ENCODE results near the gene COPS7A. TPM values are rescaled to one million over a fixed set of nuclear protein-coding genes. Genes with fewer than 3 reads are reported as not detected.
"Not testable (repeated sequence)": the region's sequence is repeated elsewhere in the genome, so short reads cannot be mapped to it uniquely, and the experiment has no call there.

Gene COPS7A
- total and polyA plus RNA-seq, 5 experiments from 2014 or later = 27.0 to 42.4 (median 35.4) TPM

DNA sequence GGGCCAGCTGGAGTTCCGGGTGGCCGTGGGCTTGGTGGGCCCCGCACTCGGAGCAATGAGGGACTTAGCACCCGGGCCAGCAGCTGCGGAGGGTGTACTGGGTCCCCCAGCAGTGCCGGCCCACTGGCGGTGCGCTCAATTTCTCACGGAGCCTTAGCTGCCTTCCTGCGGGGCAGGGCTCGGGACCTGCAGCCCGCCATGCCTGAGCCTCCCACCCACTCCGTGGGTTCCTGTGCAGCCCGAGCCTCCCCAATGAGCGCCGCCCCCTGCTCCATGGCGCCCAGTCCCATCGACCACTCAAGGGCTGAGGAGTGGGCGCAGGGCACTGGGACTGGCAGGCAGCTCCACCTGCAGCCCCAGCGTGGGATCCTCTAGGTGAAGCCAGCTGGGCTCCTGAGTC is 15.5 kb upstream of the COPS7A start:
- Mint-ChIP-seq H3K4me1 (peaks cover 6 to 13% (median 12%) of the 10 kb centered on the region in 4 donors), H3K4me3 (peak overlapping the region in 1 of 10 donors; percentile 88), H3K27me3 (peaks cover 15 to 35% (median 24%) of the 10 kb centered on the region in 5 donors), H3K27ac (peak overlapping the region in 1 of 10 donors; percentile 97)
- H3K9me3 Mint-ChIP-seq, DNase-seq, H3K36me3 Mint-ChIP-seq, ATAC-seq: not testable (repeated sequence)
- POLR2A ChIA-PET = interaction anchor here (1.0 to 3.7 kb wide), 5 partner anchors 8 to 144 kb away, joined by 3 to 21 read pairs (median 7); partner anchors contain the start of genes COPS7A, MLF2, PIANP and USP5

GRCh38 chr12:6708960-6709394 is 14.9 kb upstream of the COPS7A start:
- Mint-ChIP-seq H3K27ac (peak overlapping the region; percentile 53 to 97 (median 92)), H3K4me3 (peak overlapping the region; percentile 78 to 97 (median 89)), H3K36me3 (no peaks in the 10 kb centered on the region), H3K4me1 (peaks cover 6 to 13% (median 10%) of the 10 kb centered on the region in 4 donors), H3K9me3 (peaks cover 0 to 6% (median 0%) of the 10 kb centered on the region in 9 donors), H3K27me3 (peaks cover 10 to 28% (median 17%) of the 10 kb centered on the region in 5 donors)
- DNase-seq = peak in 7 of 10 donors; percentile 23 to 74 (median 56)
- ATAC-seq = peak; percentile 65 to 90
- POLR2A ChIA-PET = interaction anchor here (1.0 to 3.7 kb wide), 6 partner anchors 9 to 143 kb away, joined by 3 to 21 read pairs (median 8); partner anchors contain the start of genes COPS7A, MLF2, PIANP and USP5

DNA sequence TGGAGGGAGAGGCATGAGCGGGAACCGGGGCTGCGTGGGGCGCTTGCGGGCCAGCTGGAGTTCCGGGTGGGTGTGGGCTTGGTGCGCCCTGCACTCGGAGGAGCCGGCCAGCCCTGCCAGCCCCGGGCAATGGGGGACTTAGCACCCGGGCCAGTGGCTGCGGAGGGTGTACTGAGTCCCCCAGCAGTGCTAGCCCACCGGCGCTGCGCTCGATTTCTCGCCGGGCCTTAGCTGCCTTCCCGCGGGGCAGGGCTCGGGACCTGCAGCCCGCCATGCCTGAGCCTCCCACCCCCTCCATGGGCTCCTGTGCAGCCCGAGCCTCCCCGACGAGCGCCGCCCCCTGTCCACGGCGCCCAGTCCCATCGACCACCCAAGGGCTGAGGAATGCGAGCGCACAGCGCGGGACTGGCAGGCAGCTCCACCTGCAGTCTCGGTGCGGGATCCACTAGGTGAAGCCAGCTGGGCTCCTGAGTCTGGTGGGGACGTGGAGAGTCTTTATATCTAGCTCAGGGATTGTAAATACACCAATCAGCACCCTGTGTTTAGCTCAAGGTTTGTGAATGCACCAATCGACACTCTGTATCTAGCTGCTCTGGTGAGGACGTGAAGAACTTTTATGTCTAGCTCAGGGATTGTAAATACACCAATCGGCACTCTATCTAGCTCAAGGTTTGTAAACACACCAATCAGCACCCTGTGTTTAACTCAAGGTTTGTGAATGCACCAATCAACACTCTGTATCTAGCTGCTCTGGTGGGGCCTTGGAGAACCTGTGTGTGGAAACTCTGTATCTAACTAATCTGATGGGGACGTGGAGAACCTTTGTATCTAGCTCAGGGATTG is 7.6 kb upstream of the COPS7A start:
- H3K27ac Mint-ChIP-seq, ATAC-seq, H3K9me3 Mint-ChIP-seq, H3K27me3 Mint-ChIP-seq, DNase-seq, H3K4me1 Mint-ChIP-seq, H3K4me3 Mint-ChIP-seq, H3K36me3 Mint-ChIP-seq, POLR2A ChIA-PET: not testable (repeated sequence)

GRCh38 chr12:6716874-6717437 is 6.9 kb upstream of the COPS7A start:
- peaks cover 0 to 7% (median 3%) of the 10 kb centered on the region in 5 donors for H3K27me3 Mint-ChIP-seq
- ATAC-seq = no peak
- H3K4me1 Mint-ChIP-seq = peaks cover 0 to 2% (median 0%) of the 10 kb centered on the region in 4 donors
- H3K9me3 Mint-ChIP-seq = no peaks in the 10 kb centered on the region
- DNase-seq = no peak
- H3K4me3 Mint-ChIP-seq = no peak overlapping the region
- no peak overlapping the region for H3K27ac Mint-ChIP-seq
- no peaks in the 10 kb centered on the region for H3K36me3 Mint-ChIP-seq
- POLR2A ChIA-PET = interaction anchor here (0.7 kb wide), 1 partner anchor 69 kb away, joined by 3 read pairs; no protein-coding TSS in a partner anchor

GRCh38 chr12:6722863-6723262 is 983 bp upstream of the COPS7A start:
- H3K36me3 Mint-ChIP-seq = peaks cover 0 to 10% (median 4%) of the 10 kb centered on the region in 3 donors
- peaks cover 0 to under 1% (median 0%) of the 10 kb centered on the region in 5 donors for H3K27me3 Mint-ChIP-seq
- peak overlapping the region in 4 of 10 donors; percentile 54 to 94 (median 84) for H3K27ac Mint-ChIP-seq
- H3K4me1 Mint-ChIP-seq = peaks cover 19 to 32% (median 24%) of the 10 kb centered on the region in 4 donors
- DNase-seq (no peak), ATAC-seq (no peak)
- H3K9me3 Mint-ChIP-seq = peaks cover 0 to 3% (median 0%) of the 10 kb centered on the region in 9 donors
- H3K4me3 Mint-ChIP-seq = peak overlapping the region in 4 of 10 donors; percentile 3 to 97 (median 22)
- POLR2A ChIA-PET = interaction anchor here (1.1 to 5.4 kb wide), 9 partner anchors 10 to 129 kb away, joined by 3 to 142 read pairs (median 8); partner anchors contain the start of genes CDCA3, ING4, USP5 and ZNF384

DNA sequence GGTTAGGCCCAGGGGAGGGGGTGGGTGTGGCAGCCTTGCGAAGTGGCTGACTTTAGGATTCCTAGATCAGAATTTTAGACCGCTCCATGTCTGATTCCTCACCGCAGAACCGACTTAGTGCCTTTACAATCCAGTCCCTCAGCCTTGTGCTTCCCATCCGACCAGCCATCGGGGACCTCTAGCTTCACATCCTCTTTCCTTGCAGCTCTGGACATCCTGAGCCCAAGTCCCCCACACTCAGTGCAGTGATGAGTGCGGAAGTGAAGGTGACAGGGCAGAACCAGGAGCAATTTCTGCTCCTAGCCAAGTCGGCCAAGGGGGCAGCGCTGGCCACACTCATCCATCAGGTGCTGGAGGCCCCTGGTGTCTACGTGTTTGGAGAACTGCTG is 557 bp downstream of the COPS7A start:
- peaks cover 0 to 3% (median 0%) of the 10 kb centered on the region in 9 donors for H3K9me3 Mint-ChIP-seq
- H3K27ac Mint-ChIP-seq = peak overlapping the region; percentile 92 to 98 (median 96)
- peaks cover 0 to 24% (median 12%) of the 10 kb centered on the region in 3 donors for H3K36me3 Mint-ChIP-seq
- ATAC-seq (peak; percentile 17), DNase-seq (no peak)
- H3K27me3 Mint-ChIP-seq = no peaks in the 10 kb centered on the region
- peak overlapping the region; percentile 74 to 99 (median 93) for H3K4me3 Mint-ChIP-seq
- peaks cover 19 to 32% (median 24%) of the 10 kb centered on the region in 4 donors for H3K4me1 Mint-ChIP-seq
- POLR2A ChIA-PET = interaction anchor here (0.6 to 5.4 kb wide), 27 partner anchors 10 to 503 kb away, joined by 3 to 142 read pairs (median 6); partner anchors contain the start of genes C12orf57, CDCA3, GAPDH and ING4

- peaks cover 19 to 35% (median 24%) of the 10 kb centered on the region in 4 donors for H3K4me1 Mint-ChIP-seq
- ATAC-seq = no peak
- no peak for DNase-seq
- peaks cover 0 to 34% (median 22%) of the 10 kb centered on the region in 3 donors for H3K36me3 Mint-ChIP-seq
- peaks cover 0 to 3% (median 0%) of the 10 kb centered on the region in 9 donors for H3K9me3 Mint-ChIP-seq
- POLR2A ChIA-PET = interaction anchor here (1.0 to 5.4 kb wide), 5 partner anchors 16 to 127 kb away, joined by 6 to 142 read pairs (median 17); partner anchors contain the start of genes CDCA3, MLF2, USP5 and ZNF384
- H3K27ac Mint-ChIP-seq = peak overlapping the region in 6 of 10 donors; percentile 18 to 96 (median 61)
- H3K4me3 Mint-ChIP-seq = peak overlapping the region in 7 of 10 donors; percentile 19 to 99 (median 55)
- no peaks in the 10 kb centered on the region for H3K27me3 Mint-ChIP-seq
Measured at GRCh38 chr12:6725350-6725749, 1.5 kb downstream of the COPS7A start.

GRCh38 chr12:6729186-6729585 is 5.3 kb downstream of the COPS7A start:
- no peak overlapping the region for H3K27ac Mint-ChIP-seq
- H3K4me3 Mint-ChIP-seq = no peak overlapping the region
- ATAC-seq (no peak), DNase-seq (no peak)
- H3K4me1 Mint-ChIP-seq = peaks cover 11 to 25% (median 12%) of the 10 kb centered on the region in 4 donors
- H3K36me3 Mint-ChIP-seq = peaks cover 0 to 65% (median 28%) of the 10 kb centered on the region in 3 donors
- H3K9me3 Mint-ChIP-seq = no peaks in the 10 kb centered on the region
- no peaks in the 10 kb centered on the region for H3K27me3 Mint-ChIP-seq
- POLR2A ChIA-PET = interaction anchor here (0.6 to 0.7 kb wide), 2 partner anchors 11 to 40 kb away, joined by 5 read pairs; partner anchors contain the start of gene ZNF384

DNA sequence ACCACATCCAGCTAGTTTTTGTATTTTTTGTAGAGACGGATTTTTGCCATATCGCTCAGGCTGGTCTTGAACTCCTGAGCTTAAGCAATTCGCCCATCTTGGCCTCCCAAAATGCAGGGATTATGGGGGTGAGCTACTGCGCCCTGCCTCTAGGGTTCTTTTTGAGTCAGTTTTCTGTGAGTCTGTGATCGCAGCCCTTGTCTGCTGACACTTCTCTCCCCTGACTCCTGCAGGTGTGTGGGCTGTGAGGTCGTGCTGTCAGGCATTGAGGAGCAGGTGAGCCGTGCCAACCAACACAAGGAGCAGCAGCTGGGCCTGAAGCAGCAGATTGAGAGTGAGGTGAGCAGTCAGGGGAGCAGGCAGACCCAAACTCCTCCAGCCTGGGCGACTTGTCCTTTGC is 6.3 kb downstream of the COPS7A start:
- no peaks in the 10 kb centered on the region for H3K9me3 Mint-ChIP-seq

GRCh38 chr12:6734506-6735387 is 10.9 kb downstream of the COPS7A start:
- POLR2A ChIA-PET = interaction anchor here (1.1 to 1.3 kb wide), 3 partner anchors 11 to 97 kb away, joined by 3 read pairs; partner anchors contain the start of genes COPS7A and MLF2
- no peaks in the 10 kb centered on the region for H3K27me3 Mint-ChIP-seq
- no peaks in the 10 kb centered on the region for H3K9me3 Mint-ChIP-seq
- no peak for DNase-seq
- H3K4me3 Mint-ChIP-seq = no peak overlapping the region
- ATAC-seq = no peak
- H3K4me1 Mint-ChIP-seq = peaks cover 0 to 6% (median 2%) of the 10 kb centered on the region in 4 donors
- H3K27ac Mint-ChIP-seq = peak overlapping the region in 3 of 10 donors; percentile 35 to 70 (median 60)
- peaks cover 0 to 49% (median 12%) of the 10 kb centered on the region in 3 donors for H3K36me3 Mint-ChIP-seq

More for the DNA sequence above, 6.3 kb downstream of the COPS7A start:
- Mint-ChIP-seq H3K27me3 (no peaks in the 10 kb centered on the region), H3K27ac (peak overlapping the region in 1 of 10 donors; percentile 27), H3K4me1 (peaks cover 6 to 16% (median 7%) of the 10 kb centered on the region in 4 donors), H3K4me3 (no peak overlapping the region), H3K36me3 (peaks cover 0 to 72% (median 28%) of the 10 kb centered on the region in 3 donors)
- no peak for ATAC-seq
- POLR2A ChIA-PET = interaction anchor here (0.7 to 1.5 kb wide), 3 partner anchors 23 to 41 kb away, joined by 3 to 5 read pairs (median 4); partner anchors contain the start of genes MLF2 and ZNF384
- no peak for DNase-seq

Data from naive thymus-derived CD8-positive, alpha-beta T cell (primary cell).